Stimulated activated CD8-positive, alpha-beta memory T cell treated with anti-CD3 and anti-CD28 coated beads, Interleukin-4, amount 100 ng/mL, for 1 hour (primary cell): ENCODE results near the gene ARSG.
"Not testable (repeated sequence)": the region's sequence is repeated elsewhere in the genome, so short reads cannot be mapped to it uniquely, and the experiment has no call there.

Experiments used
- DNase-seq, 2 donors: peaks; one replicate each; pipeline ENCODE4 v3.0.0-alpha.2; 2020; ENCODE audit warnings: low read depth in 2 of 2, low spot score in 1 of 2

ARSG gene

DNA sequence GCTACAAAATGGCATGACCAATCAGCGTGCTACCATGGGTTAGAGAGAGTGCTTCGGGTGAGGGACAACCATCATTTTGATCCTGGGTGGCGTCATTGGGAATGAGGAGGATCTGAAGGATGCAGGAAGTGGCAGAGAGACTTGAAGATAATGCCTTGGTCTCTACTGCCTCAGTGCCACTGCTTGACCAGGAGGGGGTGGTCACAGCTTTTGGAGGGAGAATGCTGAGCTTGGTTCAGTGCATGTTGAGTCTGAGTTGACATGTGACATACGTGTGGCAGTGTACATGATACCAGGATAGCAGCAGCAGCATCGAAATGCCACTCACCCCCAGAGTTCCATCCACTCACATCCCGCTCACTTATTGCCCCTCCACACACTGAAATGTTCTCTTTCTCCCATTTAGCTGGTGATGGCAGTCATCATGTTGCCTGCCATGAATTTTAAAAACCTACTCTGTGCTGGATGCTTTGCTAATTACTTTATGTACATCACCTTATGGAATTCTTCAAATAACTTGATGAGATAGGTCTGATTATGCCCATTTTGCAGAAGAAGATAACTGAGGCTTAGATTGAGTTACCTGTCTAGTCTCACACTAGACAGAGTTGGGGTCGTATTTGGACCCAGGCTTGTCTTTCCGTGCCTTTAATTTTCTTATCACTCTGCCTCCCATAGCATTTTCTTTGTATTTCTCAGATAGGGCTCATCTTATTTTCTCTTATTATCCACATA, 36.7 kb downstream of the ARSG start:
- DNase-seq: no peak

DNA sequence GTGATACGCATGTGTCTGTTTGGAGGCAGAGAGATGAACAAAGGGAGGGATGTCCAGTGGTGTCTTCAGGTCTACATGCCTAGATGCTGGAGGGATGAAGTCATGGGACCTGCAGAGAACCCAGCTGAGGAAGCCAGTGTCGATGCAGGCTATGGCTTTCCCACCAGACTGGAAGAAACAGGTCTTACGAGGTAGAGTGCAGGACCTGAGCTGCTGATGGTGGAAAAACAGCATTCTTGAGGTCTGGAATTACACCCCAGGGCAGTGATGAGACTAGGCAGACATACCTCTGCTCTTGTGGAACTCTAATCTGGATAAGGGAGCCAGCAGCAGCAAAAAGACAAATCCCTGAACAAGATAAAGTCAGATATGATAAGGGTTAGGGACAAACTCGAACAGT, 37.4 kb downstream of the ARSG start:
- DNase-seq: no peak

GRCh38 chr17:68329331-68329730, 38.0 kb downstream of the ARSG start:
- no peak for DNase-seq

DNA sequence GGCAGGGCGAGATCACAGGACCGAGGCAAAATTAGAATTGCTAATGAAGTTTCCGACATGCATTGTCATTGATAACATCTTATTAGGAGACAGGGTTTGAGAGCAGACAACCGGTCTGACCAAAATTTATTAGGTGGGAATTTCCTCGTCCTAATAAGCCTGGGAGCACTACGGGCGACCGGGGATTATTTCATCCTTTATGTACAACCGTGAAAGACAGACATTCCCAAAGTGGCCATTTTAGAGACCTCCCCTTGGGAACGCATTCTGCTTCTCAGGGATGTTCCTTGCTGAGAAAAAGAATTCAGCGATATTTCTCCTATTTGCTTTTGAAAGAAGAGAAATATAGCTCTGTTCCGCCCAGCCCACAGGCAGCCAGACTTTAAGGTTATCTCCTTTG, 40.6 kb downstream of the ARSG start:
- not testable (repeated sequence) for DNase-seq

DNA sequence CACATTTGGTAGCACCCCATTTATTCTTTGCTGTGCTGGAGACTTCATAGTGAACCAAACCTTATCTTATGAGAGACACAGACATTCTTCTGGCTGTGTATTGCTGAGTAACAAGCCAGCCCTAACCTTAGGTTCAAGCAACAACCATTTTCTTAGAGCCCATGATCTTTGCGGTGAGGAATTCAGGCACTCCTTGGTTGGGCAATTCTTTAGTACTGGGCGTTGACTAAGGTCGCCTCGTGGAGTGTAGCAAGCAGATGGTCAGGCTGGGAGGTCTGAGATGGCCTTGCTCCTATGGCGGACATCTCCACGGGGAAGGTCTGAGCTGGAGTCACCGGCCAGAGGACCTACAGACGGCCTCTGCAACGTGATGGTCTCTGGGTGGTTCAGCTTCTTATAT, 43.1 kb downstream of the ARSG start:
- no peak for DNase-seq

DNA sequence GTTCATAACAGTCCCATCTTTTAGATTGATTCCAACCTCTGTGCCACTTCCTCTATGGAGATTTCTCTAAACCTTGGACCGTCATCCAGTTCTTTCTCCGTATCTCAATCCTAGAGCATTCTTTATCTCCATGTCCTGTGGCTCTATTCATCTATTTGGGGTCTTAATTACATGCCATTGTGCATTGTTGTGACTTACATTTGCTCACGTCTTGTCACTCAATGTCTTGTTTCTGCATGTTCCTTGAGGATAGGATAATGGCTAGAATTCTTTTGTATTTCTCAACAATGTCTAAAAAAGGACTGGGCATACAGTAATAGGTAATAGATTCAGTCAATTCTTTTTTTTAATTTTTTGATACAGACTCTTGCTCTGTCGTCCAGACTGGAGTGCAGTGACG, 50.2 kb downstream of the ARSG start:
- no peak for DNase-seq

- DNase-seq: no peak
These were observed 52.7 kb downstream of the ARSG start for GRCh38 chr17:68343976-68344375.

GRCh38 chr17:68344701-68345136, 53.4 kb downstream of the ARSG start:
- DNase-seq: peak in 1 of 2 donors; percentile 21

DNA sequence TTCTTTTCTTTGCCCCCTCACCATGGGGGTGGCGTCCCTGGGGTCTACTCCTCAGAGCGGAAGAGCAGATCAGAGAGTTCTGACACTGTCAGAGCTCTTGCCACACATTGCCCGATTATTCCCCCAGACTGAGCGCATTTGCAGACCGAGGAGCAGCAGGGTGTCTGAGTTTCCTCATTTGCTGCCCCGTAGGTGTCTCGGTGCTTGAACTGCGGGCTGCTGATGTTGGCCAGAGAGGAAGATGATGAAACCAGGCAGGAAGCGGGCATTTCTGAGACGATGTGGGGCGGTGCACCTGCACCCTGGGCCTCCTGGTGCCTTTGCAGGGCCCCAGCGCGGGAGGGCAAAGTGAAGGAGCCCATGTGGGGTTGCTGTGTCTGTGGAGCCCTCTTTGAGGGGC, 55.2 kb downstream of the ARSG start:
- DNase-seq: peak in 1 of 2 donors; percentile 23

- DNase-seq: no peak
These were observed 56.1 kb downstream of the ARSG start for GRCh38 chr17:68347380-68347779.

GRCh38 chr17:68349157-68349556, 57.9 kb downstream of the ARSG start:
- no peak for DNase-seq

- no peak for DNase-seq
These were observed 60.1 kb downstream of the ARSG start for GRCh38 chr17:68351395-68351794.

GRCh38 chr17:68352041-68352440, 60.7 kb downstream of the ARSG start:
- DNase-seq: no peak

GRCh38 chr17:68352671-68353070, 61.4 kb downstream of the ARSG start:
- not testable (repeated sequence) for DNase-seq

- no peak for DNase-seq
These were observed 61.8 kb downstream of the ARSG start for GRCh38 chr17:68353111-68353521.

GRCh38 chr17:68354311-68354710, 63.0 kb downstream of the ARSG start:
- DNase-seq: not testable (repeated sequence)

DNA sequence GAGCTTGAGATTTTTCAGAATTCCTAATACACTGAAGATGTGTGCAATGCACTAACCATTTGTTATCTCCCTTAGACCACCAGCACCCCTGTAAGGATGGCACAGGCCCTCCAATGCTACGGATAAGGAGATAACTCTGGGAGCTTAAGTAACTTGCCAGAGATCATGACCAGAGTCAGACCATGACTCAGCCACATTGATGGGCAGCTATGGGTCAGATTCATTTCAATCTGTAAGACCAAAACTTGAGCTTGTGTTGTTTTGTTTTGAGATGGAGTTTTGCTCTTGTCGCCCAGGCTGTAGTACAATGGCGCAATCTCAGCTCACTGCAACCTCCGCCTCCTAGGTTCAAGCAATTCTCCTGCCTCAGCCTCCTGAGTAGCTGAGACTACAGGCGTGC, 63.8 kb downstream of the ARSG start:
- DNase-seq: not testable (repeated sequence)

GRCh38 chr17:68356520-68356919, 65.2 kb downstream of the ARSG start:
- DNase-seq: peak; percentile 23 to 36

- no peak for DNase-seq
These were observed 65.7 kb downstream of the ARSG start for GRCh38 chr17:68356949-68357455.

DNA sequence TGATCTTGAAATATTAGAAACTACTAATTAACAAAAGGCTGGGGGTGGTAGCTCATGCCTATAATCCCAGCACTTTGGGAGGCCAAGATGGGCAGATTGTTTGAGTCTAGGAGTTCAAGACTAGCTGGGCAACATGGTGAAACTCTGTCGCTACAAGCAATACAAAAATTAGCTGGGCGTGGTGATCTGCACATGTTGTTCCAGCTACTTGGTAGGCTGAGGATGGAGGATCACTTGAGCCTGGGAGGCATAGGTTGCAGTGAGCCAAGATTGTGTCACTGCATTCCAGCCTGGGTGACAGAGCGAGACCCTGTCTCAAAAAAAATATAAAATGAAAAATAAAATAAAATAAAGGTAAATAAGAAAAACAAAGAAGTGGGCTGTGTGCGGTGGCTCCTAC, 66.6 kb downstream of the ARSG start:
- no peak for DNase-seq

DNA sequence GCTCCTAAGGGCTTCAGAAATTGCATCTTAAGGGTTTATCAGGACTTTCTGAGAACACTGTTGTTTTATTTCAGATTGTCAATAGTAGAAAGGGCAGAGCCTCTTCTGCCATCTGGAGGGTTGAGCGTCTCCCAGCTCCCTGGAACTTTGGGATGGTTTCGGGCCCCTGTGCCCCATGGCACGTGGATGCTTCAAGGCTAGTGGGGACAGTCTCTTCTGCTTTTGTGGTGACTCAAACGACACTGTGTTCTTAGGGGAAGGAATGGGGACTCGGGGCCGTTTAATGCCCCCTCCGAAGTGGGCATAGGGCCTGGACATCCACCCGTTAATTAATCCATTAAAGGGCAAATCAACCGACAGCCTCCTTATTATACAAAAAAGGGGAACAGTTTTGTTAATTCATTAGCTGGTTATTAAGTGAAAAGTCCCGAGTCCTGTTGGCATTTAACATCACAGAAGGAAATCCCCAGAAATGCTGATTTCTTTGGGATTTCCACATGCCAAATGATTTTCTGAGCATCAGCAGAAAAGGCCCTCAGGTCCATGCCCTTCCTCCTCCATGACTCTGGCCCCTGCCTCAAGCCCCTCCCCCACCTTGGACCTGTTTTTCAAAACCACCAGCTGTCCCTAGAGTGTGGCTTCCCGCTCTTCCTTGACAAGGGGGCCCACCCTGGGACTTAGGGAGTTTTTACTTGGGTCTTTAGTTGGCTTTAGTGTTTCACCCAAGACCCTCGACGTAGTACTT, 68.7 kb downstream of the ARSG start:
- DNase-seq: no peak

DNA sequence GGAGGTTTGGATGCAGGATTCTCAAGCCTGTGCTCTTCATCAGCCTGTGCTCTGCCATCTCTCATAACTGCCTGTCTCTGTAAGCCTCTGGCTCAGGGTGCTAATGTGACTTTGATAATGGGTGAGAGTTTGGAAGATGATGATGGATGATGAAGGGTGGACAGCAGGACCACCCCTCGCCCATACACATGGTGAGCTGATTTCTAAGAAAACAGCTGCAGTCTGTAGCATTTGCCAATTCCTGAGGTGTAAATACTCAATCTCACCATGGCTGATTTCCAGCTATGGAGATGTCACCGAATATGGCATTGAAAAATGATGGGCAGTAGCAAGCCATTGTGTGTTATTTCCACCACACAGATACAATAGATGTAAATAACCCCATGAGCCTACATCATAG, 74.2 kb downstream of the ARSG start:
- DNase-seq: no peak
